Memory B cell (primary cell): ENCODE measurements around the gene LENG8.
A peak's percentile ranks its signal among the peaks of the same experiment; 100 is the strongest.

Experiments
- ATAC-seq: fragments of 150-1000 bp; cut with Tn5 transposase; 2 replicates; pipeline ENCODE4 v1.10.0; 2021; ENCODE audit warnings: low read depth, mild to moderate bottlenecking, moderate library complexity
- DNase-seq, 2 donors: peaks; one replicate each; pipeline ENCODE4 v3.0.0; 2022; ENCODE audit warnings: low spot score in 2 of 2
- H3K27ac Mint-ChIP-seq: one replicate; pipeline ENCODE4 v1.8.0; 2022; ENCODE audit warnings: mild to moderate bottlenecking, moderate library complexity, mixed read lengths
- H3K27me3 Mint-ChIP-seq: one replicate; pipeline ENCODE4 v1.8.0; 2022; ENCODE audit warnings: mixed read lengths
- H3K36me3 Mint-ChIP-seq: one replicate; pipeline ENCODE4 v1.8.0; 2022; ENCODE audit warnings: mild to moderate bottlenecking, mixed read lengths
- H3K4me1 Mint-ChIP-seq: one replicate; pipeline ENCODE4 v1.8.0; 2022; ENCODE audit warnings: mixed read lengths
- H3K4me3 Mint-ChIP-seq: one replicate; pipeline ENCODE4 v1.8.0; 2022; ENCODE audit warnings: mild to moderate bottlenecking, moderate library complexity, mixed read lengths
- H3K9me3 Mint-ChIP-seq: one replicate; pipeline ENCODE4 v1.8.0; 2022; ENCODE audit warnings: mixed read lengths

Gene LENG8

DNA sequence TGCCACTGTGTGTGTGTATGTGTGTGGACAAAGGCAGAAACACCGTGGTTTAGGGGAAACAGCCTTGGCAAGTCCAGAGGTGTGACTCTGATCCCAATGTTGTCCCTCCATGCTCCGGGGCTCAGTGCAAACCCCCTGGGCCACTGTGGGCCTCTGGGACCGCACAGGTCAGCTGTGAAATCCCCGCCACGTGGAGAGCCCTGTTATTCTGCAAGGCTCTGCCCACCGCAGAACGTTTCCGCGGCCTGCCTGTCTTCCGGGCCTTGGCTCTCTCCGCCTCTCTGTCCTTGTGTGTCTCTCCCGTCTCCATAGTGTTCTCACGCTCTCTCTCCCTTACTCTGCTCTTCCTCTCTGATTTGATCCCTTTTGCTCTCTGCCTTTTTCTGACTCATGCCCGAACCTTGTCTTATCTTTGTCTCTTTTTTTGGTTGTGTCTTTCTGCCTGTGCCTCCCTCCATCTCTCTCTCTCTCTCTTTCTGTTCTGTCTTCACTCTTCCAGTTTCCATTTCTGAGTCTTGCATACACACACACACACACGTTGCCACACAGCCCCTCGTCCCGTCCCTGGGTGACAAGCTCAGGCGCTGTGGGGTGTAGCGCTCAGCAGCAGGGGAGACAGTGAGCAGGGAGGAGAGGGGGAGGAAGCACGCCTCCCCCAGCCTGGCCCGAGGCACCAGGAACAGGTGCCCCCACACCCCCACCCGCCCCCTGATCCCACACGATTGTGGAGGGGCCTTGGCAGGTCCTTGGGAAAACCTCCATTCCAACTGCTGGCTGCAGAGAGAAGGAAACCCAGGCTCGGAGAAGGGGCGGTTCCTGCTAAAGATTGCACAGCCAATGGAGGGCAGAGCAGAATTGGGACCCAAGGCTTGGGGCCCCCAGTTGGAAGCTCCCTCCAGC is 30.7 kb upstream of the LENG8 start:
- Mint-ChIP-seq H3K36me3 (peaks cover 6% of the 10 kb centered on the region), H3K27ac (no peak overlapping the region), H3K27me3 (peaks cover 35% of the 10 kb centered on the region), H3K4me1 (peaks cover 17% of the 10 kb centered on the region), H3K4me3 (peak overlapping the region; percentile 3), H3K9me3 (peaks cover 10% of the 10 kb centered on the region)
- DNase-seq (no peak), ATAC-seq (peak; percentile 38)

DNA sequence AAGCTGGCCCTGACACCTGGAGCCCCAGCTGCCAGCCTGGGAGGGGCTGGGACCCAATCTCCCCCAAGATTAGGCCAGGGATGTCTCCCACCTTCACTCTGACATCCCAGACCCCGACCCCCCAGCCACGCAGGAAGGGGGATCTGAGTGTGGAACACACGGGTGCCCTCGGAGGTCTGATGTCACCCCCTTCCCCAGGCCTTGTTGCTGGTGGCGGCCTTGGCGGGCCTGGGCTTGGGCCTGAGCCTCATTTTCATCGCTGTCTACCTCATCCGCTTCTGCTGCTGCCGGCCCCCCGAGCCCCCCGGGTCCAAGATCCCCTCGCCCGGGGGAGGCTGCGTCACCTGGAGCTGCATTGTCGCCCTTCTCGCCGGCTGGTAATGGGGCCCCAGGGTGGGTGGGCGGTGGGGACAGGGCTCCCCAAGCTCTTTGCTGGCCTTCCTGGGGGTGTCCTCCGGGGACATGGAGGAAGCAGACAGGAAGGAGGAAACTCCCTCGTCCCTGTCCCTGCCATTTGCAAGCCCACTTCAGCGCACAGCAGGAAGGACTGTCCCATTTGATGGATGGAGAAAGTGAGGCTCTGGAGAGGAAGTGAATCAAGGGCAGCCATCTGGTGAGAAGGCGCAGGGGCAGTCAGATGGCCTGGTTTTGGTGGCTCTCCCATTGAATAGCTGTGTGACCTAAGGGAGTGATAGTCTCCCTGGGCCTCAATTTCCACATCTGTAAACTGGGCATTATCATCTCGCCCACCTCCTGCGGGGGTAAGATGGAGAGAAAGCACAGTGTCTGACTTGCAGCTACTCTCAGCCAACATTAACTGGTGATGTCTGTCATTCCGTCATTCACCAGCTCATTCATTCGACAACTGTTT is 29.8 kb upstream of the LENG8 start:
- peaks cover 1% of the 10 kb centered on the region for H3K9me3 Mint-ChIP-seq
- no peak overlapping the region for H3K27ac Mint-ChIP-seq
- no peak overlapping the region for H3K4me3 Mint-ChIP-seq
- peaks cover 3% of the 10 kb centered on the region for H3K36me3 Mint-ChIP-seq
- ATAC-seq (no peak), DNase-seq (no peak)
- H3K27me3 Mint-ChIP-seq = peaks cover 31% of the 10 kb centered on the region
- H3K4me1 Mint-ChIP-seq = peaks cover 15% of the 10 kb centered on the region

DNA sequence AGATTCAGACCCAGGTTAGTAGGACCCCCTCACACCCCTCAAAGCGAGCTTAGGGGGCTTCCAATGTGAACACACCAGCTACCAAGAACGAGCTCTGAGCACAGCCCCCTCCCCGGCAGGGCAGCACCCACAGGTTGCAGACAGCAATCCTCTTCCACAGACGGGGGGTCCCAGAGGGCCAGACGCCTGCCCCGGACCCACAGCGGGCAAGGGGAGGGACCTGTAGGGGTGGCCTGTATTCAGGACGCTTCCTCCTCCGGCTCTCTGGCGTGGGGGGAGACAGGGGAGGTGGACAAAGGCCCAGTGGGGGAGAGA is 29.0 kb upstream of the LENG8 start:
- Mint-ChIP-seq H3K4me1 (peaks cover 14% of the 10 kb centered on the region), H3K4me3 (no peak overlapping the region), H3K9me3 (no peaks in the 10 kb centered on the region), H3K36me3 (peaks cover 2% of the 10 kb centered on the region), H3K27me3 (peaks cover 27% of the 10 kb centered on the region), H3K27ac (no peak overlapping the region)
- ATAC-seq (no peak), DNase-seq (no peak)

DNA sequence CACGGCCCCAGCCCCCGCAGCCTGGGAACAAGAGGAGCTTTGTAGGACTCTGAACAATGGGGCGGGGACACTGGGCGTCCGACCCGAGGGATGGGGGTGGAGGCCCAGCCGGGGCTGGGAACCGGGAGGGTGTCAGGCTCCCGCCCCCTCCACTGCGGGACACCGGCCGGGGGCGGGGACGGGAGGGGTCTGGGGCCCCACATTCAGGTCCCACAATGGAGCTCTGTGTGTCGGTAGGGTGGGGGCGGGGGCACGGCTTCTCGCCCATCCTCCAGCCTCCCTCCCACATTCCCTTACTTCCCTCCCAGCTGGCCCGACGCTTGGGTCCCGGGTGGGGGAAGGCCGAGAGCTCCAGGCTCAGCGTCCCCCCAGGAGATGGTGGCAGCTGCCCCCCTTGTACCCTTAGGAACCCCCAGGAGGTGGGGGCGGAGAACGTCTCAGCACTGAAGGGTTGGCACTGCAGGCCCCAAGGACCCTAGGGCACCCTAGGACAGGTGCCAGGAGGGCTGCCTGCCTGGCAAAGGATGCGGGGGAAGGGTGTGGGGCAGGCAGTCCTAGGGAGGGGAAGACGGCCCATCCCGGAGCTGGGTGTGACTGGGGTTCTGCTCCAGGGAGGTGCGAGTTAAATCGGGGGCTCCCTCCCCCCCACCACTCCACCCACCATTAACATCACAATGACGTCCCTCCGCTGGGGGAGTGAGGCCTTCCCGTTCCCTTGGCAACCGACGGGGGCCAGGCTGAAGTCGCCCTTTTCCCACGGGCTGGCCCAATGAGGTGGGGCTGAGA is 28.4 kb upstream of the LENG8 start:
- Mint-ChIP-seq H3K4me3 (no peak overlapping the region), H3K27me3 (peaks cover 27% of the 10 kb centered on the region), H3K36me3 (peaks cover 2% of the 10 kb centered on the region), H3K4me1 (peaks cover 14% of the 10 kb centered on the region), H3K9me3 (no peaks in the 10 kb centered on the region), H3K27ac (no peak overlapping the region)
- DNase-seq (no peak), ATAC-seq (no peak)

DNA sequence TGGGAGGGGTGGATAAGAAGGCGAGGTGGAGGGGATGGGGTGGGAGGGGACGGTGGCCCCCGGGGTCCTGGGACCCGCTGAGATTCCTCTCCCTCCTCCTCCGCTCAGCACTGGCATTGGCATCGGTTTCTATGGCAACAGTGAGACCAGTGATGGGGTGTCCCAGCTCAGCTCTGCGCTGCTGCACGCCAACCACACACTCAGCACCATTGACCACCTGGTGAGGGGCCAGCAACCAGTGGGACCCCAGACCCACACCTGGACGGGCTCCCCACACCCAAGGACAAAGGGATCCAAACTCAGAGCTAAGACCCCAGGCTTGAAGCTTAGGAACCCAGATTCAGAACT is 27.9 kb upstream of the LENG8 start:
- Mint-ChIP-seq H3K4me3 (no peak overlapping the region), H3K27me3 (peaks cover 29% of the 10 kb centered on the region), H3K4me1 (peaks cover 11% of the 10 kb centered on the region), H3K27ac (no peak overlapping the region), H3K36me3 (peaks cover 2% of the 10 kb centered on the region), H3K9me3 (no peaks in the 10 kb centered on the region)
- DNase-seq (no peak), ATAC-seq (no peak)

DNA sequence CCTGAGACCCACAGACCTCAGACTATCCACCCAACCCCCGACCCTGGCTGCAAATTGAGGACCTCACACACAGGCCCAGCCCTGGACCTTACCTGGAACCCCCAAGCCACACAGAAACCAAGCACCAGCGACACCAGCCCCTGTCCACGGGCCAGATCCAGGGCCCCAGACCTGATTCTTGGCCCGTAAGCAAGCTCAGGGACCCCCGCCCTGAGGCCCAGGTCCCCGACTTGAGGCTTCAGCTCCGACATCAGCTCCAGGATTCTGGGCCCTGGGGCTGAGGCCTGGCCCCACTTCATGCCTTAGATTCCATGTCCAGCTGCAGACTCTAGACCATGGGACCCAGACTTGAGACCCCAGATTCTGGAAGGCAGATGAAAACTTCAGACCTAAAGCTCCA is 27.5 kb upstream of the LENG8 start:
- H3K4me3 Mint-ChIP-seq = no peak overlapping the region
- H3K9me3 Mint-ChIP-seq = no peaks in the 10 kb centered on the region
- peaks cover 2% of the 10 kb centered on the region for H3K36me3 Mint-ChIP-seq
- ATAC-seq (no peak), DNase-seq (no peak)
- H3K4me1 Mint-ChIP-seq = peaks cover 11% of the 10 kb centered on the region
- no peak overlapping the region for H3K27ac Mint-ChIP-seq
- peaks cover 33% of the 10 kb centered on the region for H3K27me3 Mint-ChIP-seq

DNA sequence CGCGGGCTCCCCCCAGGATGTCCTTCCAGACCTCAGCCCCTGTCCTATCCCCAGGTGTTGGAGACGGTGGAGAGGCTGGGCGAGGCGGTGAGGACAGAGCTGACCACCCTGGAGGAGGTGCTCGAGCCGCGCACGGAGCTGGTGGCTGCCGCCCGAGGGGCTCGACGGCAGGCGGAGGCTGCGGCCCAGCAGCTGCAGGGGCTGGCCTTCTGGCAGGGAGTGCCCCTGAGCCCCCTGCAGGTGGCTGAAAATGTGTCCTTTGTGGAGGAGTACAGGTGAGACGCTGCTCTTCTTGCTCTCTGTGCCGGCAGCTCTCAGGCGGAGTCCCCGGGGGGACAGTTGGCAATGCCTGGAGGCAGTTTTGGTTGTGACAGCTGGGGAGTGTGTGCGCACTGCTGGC is 26.9 kb upstream of the LENG8 start:
- DNase-seq (no peak), ATAC-seq (no peak)
- Mint-ChIP-seq H3K36me3 (peaks cover 2% of the 10 kb centered on the region), H3K27ac (no peak overlapping the region), H3K4me3 (no peak overlapping the region), H3K9me3 (no peaks in the 10 kb centered on the region), H3K27me3 (peaks cover 34% of the 10 kb centered on the region), H3K4me1 (peaks cover 10% of the 10 kb centered on the region)

DNA sequence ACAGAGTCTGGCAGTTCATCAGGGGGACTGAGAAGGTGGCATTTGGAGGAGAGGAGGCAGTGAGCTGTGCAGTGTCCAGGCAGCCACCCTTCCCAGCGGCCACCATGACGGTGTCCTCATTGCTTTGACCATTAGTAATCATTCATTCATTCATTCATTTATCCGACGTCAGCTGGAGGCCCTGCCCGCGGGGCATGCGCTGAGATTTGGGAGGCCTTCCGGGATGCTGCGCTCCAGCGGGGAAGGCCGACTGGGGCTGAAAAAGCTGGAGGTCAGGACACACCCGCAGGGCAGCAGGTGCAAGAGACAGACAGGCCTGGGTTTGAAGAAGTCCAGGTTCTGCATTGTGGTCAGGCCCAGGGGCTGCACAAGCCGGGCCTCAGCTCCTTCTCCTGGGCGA is 24.8 kb upstream of the LENG8 start:
- Mint-ChIP-seq H3K4me3 (no peak overlapping the region), H3K27ac (no peak overlapping the region), H3K27me3 (peaks cover 30% of the 10 kb centered on the region), H3K36me3 (peaks cover 2% of the 10 kb centered on the region), H3K9me3 (no peaks in the 10 kb centered on the region), H3K4me1 (no peaks in the 10 kb centered on the region)
- no peak for ATAC-seq
- no peak for DNase-seq

DNA sequence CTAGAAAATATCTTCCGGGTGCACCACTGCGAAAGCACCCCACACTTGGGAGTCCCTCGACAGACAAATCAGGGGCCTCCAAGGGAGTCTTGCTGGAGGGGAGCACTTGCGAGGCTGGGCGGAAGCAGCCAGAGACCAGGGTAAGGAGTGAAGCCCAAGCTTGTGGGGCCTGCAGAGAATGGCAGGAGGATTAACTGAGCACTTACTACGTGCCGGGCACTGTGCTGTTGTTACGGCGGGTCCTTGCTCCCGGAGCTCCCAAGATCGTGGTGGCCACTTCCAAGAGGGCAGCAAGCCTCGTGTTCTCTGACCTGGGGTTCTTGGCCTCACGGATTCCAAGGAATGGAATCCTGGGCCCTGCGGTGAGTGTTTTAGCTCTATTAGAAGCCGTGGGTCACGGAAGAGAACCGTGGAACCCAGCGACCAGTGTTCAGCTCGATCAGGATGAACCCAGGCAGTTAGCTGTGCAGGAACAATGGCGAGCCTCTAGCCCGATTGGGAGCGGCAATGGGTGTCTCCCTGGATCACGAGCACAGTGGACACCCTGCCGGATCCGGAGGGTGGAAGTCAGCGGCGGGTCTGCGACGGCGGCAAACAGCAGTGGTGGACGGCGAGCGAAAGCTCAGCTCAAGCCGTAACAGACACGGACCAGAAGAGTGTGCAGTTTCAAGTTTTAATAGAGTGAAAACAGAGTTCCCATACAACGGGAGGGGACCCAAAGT is 24.2 kb upstream of the LENG8 start:
- no peaks in the 10 kb centered on the region for H3K4me1 Mint-ChIP-seq
- H3K27ac Mint-ChIP-seq = no peak overlapping the region
- no peak overlapping the region for H3K4me3 Mint-ChIP-seq
- DNase-seq (no peak), ATAC-seq (no peak)
- H3K27me3 Mint-ChIP-seq = peaks cover 31% of the 10 kb centered on the region
- H3K36me3 Mint-ChIP-seq = peaks cover 2% of the 10 kb centered on the region
- no peaks in the 10 kb centered on the region for H3K9me3 Mint-ChIP-seq

DNA sequence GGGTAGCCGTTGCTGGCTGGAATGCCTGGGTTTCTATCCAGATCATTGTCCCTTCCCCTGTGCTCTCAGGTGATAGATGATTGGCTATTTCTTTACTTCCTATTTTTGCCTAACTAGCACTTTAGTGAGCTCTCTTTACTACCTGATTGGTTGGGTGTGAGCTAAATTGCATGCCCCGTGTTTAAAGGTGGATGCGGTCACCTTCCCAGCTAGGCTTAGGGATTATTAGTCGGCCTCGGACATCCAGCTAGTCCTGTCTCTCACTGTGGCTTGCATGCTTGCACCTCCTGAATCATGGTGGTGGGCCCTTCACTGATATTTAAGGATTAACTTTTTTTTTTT is 23.6 kb upstream of the LENG8 start:
- H3K36me3 Mint-ChIP-seq = peaks cover 2% of the 10 kb centered on the region
- no peak overlapping the region for H3K27ac Mint-ChIP-seq
- no peak for ATAC-seq
- no peaks in the 10 kb centered on the region for H3K9me3 Mint-ChIP-seq
- H3K4me1 Mint-ChIP-seq = peaks cover 2% of the 10 kb centered on the region
- no peak overlapping the region for H3K4me3 Mint-ChIP-seq
- peaks cover 31% of the 10 kb centered on the region for H3K27me3 Mint-ChIP-seq
- DNase-seq = no peak

DNA sequence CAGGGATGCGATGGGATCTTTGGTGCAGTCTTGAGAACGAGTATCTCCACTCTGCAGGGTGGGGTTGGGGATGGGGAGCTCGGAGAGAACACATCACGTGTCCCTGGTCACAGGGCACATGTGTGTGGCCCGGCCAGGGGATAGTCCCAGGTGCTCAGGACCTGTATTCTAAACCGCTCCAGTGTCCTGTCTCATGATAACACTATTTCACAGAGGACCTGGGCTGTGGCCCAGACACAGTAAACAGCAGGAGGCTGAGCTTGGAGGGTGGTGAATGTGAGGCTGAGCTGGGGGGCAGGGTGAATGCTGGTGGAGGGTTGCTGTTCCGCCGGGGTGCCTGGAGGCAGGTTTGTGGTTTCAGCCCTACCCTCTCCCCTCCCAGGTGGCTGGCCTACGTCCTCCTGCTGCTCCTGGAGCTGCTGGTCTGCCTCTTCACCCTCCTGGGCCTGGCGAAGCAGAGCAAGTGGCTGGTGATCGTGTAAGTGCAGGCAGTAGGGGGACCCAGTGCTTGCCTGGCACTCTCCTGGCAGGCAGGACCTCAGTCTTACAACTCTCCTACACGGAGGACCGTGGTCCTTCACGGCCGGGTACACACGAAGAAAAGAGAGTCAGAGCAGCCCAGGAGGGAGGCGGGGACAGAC is 22.6 kb upstream of the LENG8 start:
- Mint-ChIP-seq H3K4me3 (no peak overlapping the region), H3K9me3 (no peaks in the 10 kb centered on the region), H3K4me1 (peaks cover 6% of the 10 kb centered on the region), H3K27me3 (peaks cover 33% of the 10 kb centered on the region), H3K36me3 (peaks cover 2% of the 10 kb centered on the region), H3K27ac (no peak overlapping the region)
- DNase-seq (no peak), ATAC-seq (no peak)

DNA sequence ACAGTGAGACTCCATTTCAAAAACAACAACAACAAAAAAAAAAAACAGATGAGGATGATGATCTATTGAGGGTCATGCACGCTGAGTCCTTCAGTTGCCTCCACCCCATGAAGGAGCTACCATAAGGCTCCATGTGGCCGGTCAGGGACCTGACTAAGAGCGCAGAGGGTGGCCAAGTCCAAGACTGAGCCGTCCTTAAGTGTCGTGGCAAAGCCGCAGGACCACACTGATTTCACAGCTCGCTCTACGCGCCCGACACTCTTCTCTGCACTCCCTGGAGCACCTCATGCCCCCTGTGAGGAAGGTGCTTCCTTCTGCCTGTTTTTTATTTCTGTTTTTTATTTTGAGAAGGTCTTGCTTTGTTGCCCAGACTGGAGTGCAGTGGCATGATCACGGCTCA is 21.4 kb upstream of the LENG8 start:
- no peak for DNase-seq
- Mint-ChIP-seq H3K27me3 (peaks cover 33% of the 10 kb centered on the region), H3K4me1 (peaks cover 6% of the 10 kb centered on the region), H3K27ac (no peak overlapping the region), H3K36me3 (peaks cover 2% of the 10 kb centered on the region), H3K4me3 (no peak overlapping the region), H3K9me3 (no peaks in the 10 kb centered on the region)
- ATAC-seq = no peak
